GM12892 (cell line): Measurements from ENCODE around the gene NEK6.

Source experiments
- POLR2A ChIP-seq: IDR thresholded peaks from 2 replicates; pipeline ENCODE4 v1.6.1; 2011; ENCODE audit warnings: low read depth, low read length, control low read depth
- POLR2AphosphoS5 ChIP-seq: IDR thresholded peaks from 2 replicates; pipeline ENCODE4 v1.6.1; 2011; ENCODE audit warnings: low read depth, low read length, control low read depth
- TAF1 ChIP-seq: IDR thresholded peaks from 2 replicates; pipeline ENCODE4 v1.6.1; 2011; ENCODE audit warnings: low read depth, mild to moderate bottlenecking, control low read depth, low read length, borderline replicate concordance

DNA sequence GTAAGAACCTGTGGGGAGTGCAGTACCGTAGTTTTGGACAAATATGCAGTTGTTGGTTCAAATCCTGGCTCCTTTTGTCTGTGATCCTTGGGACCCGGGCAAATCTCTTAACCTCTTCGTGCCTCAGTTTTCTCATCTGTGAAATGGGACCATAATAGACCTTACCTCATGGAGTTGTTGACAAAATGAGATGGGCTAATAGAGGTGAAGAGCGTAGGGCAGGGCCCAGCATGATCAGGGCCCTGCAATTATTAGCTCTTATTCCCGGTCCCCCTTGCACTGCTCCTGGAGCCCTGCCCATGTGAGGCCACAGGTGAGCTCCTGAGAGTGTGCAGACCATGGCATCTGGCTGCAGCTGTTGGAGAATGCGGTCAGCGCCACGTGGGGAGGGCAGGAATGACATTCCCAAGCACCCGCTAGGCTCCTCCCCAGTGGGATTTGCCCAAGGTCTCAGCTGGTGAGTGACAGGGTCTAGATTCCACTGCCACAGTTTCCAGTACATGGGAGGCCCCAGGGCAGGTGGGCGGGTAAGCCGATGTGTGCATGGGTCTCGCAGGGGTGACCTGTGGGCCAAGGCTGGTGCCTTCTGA is 41.0 kb downstream of the NEK6 start:
- no peak for TF ChIP-seq POLR2A
- TF ChIP-seq POLR2AphosphoS5: no peak; the same call in 1 of the 2 replicates
- TF ChIP-seq TAF1: no peak
